Mesothelial cell of epicardium (in vitro differentiated cells): ENCODE results near the gene GNA12. TPM values are rescaled to one million over a fixed set of nuclear protein-coding genes. Genes with fewer than 3 reads are reported as not detected.
A peak's percentile ranks its signal among the peaks of the same experiment; 100 is the strongest.

ENCODE experiments used
- DNase-seq, 2 experiments: peaks; one replicate each; pipeline ENCODE4 v3.0.0; 2021; ENCODE audit warnings: low spot score in 2 of 2; ENCODE audit not compliant: unreplicated experiment in 2 of 2
- H3K27ac Mint-ChIP-seq: 2 replicates; pipeline ENCODE4 v1.8.0; 2021; ENCODE audit warnings: mixed read lengths
- H3K27me3 Mint-ChIP-seq: 2 replicates; pipeline ENCODE4 v1.8.0; 2021; ENCODE audit warnings: low read depth, mixed read lengths
- H3K36me3 Mint-ChIP-seq: 2 replicates; pipeline ENCODE4 v1.8.0; 2021; ENCODE audit warnings: mixed read lengths
- H3K4me1 Mint-ChIP-seq: 2 replicates; pipeline ENCODE4 v1.8.0; 2021; ENCODE audit warnings: mixed read lengths
- H3K4me3 Mint-ChIP-seq: 2 replicates; pipeline ENCODE4 v1.8.0; 2021; ENCODE audit warnings: mild to moderate bottlenecking, moderate library complexity, mixed read lengths
- H3K9me3 Mint-ChIP-seq: 2 replicates; pipeline ENCODE4 v1.8.0; 2021; ENCODE audit warnings: mixed read lengths
- total RNA-seq: library from RNA; stranded (reverse); gene quantifications from 3 replicates; pipeline ENCODE4 v1.2.1, GENCODE V29; 2021
- TF ChIP-seq, protein P1 (sequence below): fragments of 200-600 bp; sonication (generic); IDR thresholded peaks from one replicate; pipeline ENCODE4 v1.5.0; 2021; ENCODE audit warnings: antibody characterized with exemption; ENCODE audit not compliant: unreplicated experiment

GNA12 gene
- total RNA-seq, 1 donor from 2014 or later: 57.1 TPM

DNA sequence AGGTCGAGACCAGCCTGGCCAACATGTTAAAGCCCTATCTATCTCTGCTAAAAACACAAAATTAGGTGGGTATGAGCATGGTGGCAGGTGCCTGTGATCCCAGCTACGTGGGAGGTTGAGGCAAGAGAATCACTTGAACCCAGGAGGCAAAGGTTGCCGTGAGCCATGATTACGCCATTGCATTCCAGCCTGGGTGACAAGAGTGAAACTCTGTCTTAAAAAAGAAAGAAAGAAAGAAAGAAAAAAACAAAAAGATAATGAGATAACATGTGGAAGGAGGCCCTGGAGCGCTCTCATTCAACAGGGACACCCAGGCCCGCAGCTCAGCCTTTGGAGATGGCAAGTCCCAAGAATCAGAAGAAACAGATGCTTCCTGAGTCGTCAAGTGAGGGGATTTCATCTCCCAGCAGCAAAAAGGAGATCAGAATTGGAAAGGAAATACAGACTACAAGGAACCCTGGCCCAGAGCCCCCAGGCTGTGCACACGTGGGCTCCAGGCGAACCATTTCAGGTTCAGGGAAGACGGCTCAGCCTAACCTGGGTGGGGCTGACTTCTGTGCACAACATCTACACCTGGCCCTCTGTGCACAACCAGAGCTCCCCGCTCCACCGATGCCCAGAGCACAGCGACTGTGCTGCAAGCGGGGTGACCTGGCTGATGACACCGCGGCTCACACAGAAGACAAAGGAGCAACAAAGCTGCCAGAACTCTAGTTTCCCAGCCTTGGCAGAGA is 33.3 kb downstream of the GNA12 start:
- no peaks in the 10 kb centered on the region for H3K9me3 Mint-ChIP-seq
- H3K4me3 Mint-ChIP-seq: no peak overlapping the region
- no peak for DNase-seq
- H3K27ac Mint-ChIP-seq: peak overlapping the region; percentile 41
- peaks cover 9% of the 10 kb centered on the region for H3K36me3 Mint-ChIP-seq
- H3K4me1 Mint-ChIP-seq: peaks cover 28% of the 10 kb centered on the region
- TF ChIP-seq, protein P1, sequence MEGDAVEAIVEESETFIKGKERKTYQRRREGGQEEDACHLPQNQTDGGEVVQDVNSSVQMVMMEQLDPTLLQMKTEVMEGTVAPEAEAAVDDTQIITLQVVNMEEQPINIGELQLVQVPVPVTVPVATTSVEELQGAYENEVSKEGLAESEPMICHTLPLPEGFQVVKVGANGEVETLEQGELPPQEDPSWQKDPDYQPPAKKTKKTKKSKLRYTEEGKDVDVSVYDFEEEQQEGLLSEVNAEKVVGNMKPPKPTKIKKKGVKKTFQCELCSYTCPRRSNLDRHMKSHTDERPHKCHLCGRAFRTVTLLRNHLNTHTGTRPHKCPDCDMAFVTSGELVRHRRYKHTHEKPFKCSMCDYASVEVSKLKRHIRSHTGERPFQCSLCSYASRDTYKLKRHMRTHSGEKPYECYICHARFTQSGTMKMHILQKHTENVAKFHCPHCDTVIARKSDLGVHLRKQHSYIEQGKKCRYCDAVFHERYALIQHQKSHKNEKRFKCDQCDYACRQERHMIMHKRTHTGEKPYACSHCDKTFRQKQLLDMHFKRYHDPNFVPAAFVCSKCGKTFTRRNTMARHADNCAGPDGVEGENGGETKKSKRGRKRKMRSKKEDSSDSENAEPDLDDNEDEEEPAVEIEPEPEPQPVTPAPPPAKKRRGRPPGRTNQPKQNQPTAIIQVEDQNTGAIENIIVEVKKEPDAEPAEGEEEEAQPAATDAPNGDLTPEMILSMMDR: no peak
- H3K27me3 Mint-ChIP-seq: no peaks in the 10 kb centered on the region

DNA sequence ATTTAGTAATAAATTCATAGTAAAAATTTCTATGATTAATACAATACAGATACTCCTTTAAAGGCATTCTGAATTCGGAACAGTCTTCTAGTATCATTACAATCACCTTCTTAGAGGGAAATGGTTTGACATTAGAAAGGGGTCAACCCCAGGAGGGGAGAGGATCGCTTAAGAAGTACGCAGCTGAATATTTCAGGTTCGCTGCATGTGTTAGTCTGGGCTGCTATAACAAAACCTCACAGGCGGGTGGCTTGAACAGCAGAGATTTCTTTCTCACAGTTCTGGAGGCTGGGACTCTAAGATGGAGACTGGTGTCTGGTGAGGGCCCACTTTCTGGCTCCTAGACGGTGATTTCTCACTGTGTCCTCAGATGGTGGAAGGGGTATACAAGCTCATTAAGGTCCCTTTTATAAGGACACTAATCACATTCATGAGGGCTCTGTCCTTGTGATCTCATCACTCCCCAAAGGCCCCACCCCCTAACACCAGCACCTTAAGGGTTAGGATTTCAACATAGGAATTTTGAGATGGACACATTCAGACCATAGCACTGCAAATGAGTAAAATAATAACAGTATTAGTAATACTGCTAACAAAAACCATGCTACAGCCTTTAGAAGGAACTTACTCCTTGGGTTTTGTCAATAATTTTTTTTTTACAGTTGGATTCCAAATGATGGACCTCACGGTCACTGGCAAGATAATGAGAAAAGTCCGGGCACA is 34.0 kb downstream of the GNA12 start:
- Mint-ChIP-seq H3K9me3 (no peaks in the 10 kb centered on the region), H3K36me3 (peaks cover 9% of the 10 kb centered on the region), H3K4me1 (peaks cover 31% of the 10 kb centered on the region), H3K27me3 (no peaks in the 10 kb centered on the region), H3K27ac (no peak overlapping the region), H3K4me3 (no peak overlapping the region)
- DNase-seq: no peak
- TF ChIP-seq, protein P1: no peak

DNA sequence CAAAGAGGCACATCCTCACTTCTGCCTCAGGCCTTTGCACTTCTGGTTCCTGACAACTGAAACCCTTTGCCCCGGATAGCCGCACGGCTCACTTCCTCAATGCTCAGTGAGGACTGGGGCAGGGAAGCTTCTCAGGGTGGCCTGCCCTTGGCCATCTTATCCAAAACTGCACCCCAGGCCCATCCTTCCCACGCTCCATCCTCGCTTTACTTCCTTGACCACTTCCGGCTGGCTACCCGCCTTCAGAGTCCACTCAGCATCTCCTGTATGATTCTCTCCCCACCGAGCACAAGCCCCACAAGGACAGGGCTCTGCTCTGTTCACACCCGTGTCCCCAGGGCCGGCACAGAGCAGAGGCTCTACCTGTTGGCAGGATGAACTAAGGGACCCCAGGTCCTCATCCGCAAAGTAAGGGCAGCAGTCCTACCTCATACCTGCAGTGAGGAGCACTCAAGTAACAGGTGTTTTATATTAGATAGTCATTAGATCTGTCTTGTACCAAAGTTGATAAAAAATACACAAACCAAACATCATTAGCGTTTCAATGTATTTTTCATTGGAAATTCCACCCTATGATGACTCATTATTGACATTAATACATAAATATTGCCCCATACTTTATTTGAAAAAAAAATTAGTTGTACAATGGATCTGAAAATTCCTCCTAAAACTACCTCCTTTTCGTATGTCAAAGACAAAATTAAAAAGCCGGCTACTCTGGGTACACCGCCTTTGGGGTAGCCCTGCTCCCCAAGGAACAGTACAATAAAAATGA is 35.0 kb downstream of the GNA12 start:
- no peak overlapping the region for H3K27ac Mint-ChIP-seq
- no peaks in the 10 kb centered on the region for H3K9me3 Mint-ChIP-seq
- TF ChIP-seq, protein P1: no peak
- peaks cover 32% of the 10 kb centered on the region for H3K4me1 Mint-ChIP-seq
- H3K4me3 Mint-ChIP-seq: no peak overlapping the region
- no peak for DNase-seq
- no peaks in the 10 kb centered on the region for H3K27me3 Mint-ChIP-seq
- H3K36me3 Mint-ChIP-seq: peaks cover 5% of the 10 kb centered on the region

DNA sequence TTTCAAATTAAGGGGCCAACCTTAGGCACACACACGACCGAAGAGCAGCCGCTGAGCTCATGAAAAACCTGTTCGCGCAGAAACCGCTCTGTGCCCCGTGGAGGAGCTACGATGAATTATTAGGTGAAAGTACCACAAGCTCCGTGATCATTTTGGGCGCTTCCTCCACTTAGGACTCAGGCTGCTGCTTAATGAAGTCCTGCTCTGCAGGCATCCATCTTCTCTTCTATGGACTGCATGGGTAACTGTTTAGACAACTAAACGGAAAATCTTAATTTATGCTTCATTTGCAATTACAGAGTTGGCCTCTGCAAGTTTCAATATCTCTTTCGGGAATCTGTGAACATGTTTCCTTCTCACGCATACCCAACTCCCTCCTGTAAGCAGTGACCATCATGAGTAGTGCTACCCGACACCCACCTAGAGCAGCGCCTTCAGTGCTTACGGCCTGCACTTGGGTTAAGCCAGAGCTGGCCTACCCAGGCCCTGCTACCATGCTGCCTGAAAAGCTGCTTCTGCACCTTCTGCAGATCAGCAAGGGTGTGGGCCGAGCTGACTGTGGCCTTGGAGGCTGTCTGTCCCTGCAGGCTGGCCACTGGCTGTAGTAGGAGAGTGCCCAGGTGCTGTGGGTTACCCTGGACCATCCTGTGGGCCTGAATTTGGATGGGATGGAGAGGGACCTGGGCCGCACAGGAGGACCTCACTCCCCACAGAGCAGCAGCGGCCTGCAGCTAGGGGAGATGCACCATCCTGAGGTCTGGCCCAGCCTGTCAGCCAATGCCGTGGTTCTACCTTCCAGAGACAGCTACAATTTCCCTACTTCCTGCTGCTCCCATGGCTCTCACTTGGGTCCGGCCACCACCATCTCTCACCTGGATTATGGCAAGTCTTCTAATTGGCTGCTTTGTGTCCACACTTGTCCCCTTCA is 36.0 kb downstream of the GNA12 start:
- TF ChIP-seq, protein P1: no peak
- H3K4me1 Mint-ChIP-seq: peaks cover 42% of the 10 kb centered on the region
- peak overlapping the region; percentile 66 for H3K27ac Mint-ChIP-seq
- no peak for DNase-seq
- no peaks in the 10 kb centered on the region for H3K9me3 Mint-ChIP-seq
- peak overlapping the region; percentile 28 for H3K4me3 Mint-ChIP-seq
- H3K36me3 Mint-ChIP-seq: peaks cover 2% of the 10 kb centered on the region
- H3K27me3 Mint-ChIP-seq: no peaks in the 10 kb centered on the region

DNA sequence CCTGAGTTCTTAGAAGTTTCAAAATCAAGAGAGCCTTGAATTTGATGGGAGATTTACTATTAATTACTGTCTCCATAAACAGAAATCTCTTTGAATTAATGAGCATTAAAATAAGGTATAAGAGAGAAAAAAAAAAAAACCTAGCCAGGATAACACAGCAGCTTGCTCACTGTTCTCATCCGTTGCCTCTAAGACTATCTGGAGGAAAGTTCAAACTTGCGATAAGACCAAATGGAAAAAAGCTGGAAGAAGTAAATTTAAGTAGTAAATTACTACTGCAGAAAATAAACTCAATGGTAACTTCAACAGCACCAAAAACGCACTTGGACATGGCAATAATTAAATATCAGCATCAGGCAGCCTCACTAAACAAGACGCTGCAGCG is 36.7 kb downstream of the GNA12 start:
- Mint-ChIP-seq H3K9me3 (no peaks in the 10 kb centered on the region), H3K4me1 (peaks cover 48% of the 10 kb centered on the region), H3K27ac (peak overlapping the region; percentile 66), H3K4me3 (peak overlapping the region; percentile 28), H3K27me3 (no peaks in the 10 kb centered on the region), H3K36me3 (peaks cover 2% of the 10 kb centered on the region)
- no peak for DNase-seq
- TF ChIP-seq, protein P1: no peak
